GM19043 (cell line): Measurements from ENCODE around the gene POLR2A.
"Not testable (repeated sequence)": the region's sequence is repeated elsewhere in the genome, so short reads cannot be mapped to it uniquely, and the experiment has no call there.

ENCODE experiments used
- ATAC-seq: cut with Tn5 transposase; IDR thresholded peaks from one replicate; pipeline ENCODE4 v1.9.1; 2021; ENCODE audit warnings: low read depth; ENCODE audit not compliant: unreplicated experiment

POLR2A gene

DNA sequence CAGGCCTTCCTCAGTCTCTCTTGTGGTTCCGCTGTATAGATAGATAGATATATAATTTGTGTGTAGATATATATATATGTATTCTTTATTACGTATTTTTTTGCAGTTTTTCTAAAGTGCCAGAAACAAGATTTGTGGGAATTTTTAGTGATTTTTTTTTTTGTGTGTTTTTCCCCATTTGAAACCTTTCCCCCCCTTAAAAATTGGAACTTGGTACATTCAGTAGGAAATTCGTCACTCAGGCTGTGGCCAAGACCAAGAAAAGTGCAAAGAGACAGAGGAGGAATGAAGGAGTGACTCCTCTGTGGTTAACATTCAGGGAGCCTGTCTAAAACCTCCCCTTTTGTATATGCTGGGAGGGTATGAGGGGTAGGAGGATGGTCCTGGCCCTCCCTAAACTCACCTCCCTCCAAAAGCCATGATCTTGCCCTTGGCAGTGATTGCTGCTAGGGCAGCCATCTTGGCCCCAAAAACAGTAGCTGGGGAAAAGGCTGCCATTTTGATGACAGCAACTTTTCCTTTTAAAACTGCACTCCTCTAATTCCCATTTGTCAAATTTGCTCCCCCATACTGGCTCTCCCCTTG lies 24.1 kb upstream of the POLR2A start:
- no peak for ATAC-seq

DNA sequence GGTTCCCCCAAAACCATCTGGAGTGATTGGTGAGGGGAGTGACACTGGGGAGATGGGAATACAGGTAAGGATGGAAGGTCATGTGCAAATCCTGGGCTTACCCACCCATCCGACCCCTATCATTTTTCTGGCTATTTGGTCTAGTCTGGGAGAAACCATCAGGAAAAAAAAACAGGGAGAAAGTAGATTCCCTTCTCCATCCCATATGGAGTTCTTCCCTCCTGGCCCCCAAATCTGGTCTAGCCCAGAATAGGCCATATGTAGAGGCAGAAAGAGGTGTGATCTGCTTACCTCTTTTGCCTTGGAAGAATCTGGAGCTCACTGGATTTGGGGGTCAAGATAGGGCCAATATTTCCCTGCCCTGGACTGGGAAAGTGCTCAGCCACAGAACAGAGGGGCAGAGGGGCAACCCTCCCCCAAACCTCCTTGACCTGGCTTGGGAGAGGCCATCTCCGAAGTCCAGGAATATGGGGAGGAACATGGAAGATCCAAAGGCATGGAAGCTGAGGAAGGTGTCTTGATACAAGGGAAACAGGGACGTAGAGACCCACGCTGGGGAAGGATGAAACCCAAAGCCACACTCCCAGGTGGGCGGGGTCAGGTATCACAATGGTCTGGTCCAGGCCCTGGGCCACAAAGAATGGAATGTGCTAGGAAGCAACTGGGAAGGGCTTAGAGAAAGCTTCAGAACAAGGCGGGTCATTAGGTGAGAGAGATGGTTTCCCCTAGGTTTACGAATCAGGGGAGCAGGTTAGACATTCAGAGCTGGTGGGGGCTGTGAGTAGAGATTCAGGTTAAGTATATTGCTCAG lies 23.1 kb upstream of the POLR2A start:
- no peak for ATAC-seq

DNA sequence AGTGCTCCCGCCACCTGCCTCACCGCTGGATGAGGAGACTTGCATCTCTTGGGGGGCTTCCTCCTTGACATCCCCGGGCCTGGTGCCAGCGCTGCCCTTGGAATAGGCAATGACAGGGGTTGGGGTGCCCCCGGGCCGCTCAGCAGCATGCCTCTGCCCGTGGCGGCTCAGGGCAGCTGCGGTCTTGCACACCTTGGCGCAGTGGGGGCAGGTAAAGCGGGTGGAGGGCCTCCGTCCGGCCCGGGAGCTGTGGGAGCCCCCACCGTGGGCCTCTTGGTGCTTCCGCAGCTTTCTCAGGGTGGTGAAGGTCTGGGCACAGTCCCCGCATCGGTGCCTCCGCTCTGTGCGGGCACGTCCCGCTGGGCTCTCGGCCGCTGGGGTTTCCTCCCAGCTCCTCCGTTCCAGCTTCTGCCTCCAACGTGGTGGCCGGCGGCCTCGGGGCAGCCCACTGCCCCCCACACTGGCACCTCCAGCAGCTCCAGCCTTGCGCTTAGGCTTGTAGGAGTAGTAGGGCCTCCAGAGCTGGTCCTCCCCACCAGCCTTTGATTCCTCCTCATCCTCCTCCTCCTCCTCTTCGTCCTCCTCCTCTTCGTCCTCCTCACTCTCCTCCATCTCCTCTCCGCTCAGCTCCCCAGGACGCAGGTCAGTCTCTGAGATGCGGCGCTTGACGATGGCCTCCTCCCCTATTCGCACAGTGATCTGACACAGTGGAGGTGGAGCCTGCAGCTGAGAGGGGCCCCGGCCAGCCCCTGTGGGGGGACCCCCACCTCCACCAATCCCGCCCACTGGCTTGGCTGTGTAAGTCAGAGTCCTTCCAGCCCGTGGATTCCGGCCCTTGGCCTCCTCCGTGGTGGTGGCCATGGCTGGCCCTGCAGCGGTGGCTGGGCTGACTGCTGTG lies 21.4 kb upstream of the POLR2A start:
- no peak for ATAC-seq

DNA sequence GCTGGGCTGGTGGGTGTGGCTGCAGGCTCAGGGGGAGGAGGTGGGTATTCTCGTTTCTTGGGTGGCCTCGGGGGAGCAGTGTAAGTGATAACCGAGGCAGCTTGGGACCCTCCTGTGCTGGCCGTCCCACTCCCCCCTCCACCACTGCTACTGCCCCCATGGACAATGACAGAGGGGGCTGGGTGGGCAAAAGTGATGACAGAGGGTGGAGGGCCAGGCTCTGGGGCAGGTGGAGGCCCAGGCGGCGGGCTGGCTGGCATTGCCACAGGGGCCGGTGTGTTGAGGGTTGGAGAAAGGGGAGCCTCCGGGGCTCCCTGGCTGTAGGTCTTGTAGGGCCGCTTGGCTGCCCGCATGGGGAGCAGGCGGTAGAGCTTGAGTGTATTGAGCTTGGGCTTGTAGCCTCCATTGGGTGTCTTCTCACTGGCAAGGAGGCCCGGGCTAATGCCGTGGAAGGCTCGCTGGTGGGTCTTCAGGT lies 20.8 kb upstream of the POLR2A start:
- ATAC-seq, result no peak

DNA sequence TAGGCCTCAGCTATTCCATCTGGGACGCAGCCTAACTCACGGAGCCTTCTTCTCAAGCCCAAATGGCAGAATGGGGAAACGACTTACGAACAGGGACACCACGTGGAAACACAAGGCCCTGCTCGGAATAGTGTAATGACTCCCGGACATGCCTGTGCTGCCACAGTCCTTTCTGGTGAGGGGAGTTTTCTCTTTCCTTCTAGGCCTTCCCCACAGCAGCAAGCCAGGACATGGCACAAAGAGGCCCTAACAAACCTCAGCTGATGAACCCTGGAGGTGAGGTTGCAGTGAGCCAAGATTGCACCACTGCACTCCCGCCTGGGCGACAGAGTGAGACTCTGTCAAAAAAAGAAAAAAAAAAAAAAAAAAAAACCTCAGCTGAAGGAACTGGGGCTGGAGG lies 20.1 kb upstream of the POLR2A start:
- no peak for ATAC-seq

DNA sequence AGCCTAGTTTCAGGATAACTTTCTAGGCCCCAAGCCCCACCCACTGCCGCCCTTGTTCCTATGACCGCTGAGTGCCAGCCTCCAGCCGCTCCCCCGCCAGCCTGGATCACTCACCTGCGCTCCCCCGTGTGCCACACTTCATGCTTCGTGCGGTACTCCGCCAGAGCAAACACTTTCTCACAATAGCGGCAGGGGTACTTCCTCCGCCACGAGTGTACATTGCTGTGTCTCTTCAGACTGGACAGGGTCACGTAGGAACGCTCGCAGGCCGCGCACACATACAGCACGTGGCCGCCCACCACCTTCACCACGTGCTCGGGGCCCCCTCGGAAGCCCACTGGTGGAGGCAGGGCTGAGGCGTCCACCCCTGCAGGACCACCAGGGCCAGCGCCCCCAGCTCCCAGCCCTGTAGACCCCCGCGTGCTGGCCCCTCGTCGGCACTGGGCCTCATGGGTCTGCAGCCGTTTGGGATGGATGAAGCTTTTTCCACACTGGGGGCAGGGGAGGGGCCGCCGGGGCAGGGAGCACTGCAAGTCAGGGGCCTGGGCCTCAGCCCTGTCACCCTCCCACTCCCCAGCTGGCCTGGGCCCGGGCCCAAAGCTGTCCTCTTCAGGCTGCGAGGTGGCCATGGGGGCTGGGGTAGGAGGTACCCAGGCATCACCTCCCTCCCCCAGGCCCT lies 18.4 kb upstream of the POLR2A start:
- no peak for ATAC-seq

DNA sequence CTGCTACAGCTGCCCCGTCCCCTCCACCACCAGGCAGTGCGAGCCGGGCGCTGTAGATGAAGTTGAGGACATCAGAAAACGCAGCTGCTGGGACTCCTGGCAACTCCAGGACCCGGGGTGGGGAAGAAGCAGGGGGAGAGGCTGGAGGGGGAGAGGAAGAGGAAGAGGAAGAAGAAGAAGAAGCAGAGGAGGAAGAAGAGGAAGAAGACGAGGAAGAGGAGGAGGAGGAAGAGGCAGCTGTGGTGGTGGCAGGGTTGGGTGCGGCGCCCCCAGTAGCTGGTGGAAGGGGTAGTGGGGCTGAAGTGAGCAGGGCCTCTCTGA lies 17.9 kb upstream of the POLR2A start:
- ATAC-seq, result no peak

DNA sequence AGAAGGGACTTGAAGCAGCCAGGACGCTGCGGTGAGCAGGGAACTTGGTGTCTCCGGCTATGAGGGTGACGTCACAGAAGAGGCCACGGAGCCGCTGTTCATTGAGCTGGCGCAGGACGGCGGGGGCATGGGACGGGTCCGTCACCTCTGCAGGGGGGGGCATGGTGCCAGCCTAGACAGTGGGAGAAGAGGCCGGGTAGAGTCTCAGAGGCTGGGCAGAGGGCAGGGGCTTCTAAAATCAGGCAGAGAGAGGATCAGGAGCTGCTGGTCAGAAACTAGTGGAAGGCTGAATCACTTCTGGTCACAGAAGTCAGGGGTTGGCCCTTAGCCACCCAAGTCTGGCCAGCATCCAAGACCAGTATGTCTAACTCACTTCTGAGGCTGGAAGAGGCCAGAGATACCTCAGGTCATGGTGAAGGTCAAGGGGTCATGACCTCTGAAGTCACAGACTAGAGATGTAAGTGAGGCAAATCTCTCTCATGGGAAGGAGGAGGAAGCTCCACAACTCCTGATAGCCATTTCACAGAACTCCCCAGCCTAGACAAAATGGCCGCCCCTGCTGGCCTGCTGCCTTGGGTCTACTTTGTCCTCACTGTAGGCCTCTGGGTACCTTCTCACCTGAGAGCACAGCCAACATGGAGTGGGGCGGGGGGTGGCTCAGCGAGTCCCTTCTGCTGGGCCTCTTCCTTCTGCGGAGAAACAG lies 17.4 kb upstream of the POLR2A start:
- no peak for ATAC-seq

DNA sequence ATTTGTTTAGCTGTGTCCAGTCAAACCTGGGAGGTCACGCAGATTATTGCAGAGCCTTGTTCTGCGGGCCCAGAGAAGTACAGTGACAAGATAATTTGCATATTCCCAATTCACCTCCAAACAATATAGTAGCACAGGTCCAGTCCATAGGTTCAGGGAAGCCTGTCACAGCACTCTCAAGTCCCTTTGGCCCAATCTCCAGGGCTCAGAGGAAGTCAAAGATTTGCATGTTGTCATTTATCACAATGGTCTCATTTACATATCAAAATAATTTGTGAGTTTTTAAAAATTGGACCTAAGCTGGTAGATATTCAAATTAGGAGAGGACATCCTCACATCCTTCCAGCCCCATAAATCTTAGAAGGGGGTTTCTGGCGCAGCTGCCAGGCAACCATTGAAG lies 16.7 kb upstream of the POLR2A start:
- no peak for ATAC-seq

DNA sequence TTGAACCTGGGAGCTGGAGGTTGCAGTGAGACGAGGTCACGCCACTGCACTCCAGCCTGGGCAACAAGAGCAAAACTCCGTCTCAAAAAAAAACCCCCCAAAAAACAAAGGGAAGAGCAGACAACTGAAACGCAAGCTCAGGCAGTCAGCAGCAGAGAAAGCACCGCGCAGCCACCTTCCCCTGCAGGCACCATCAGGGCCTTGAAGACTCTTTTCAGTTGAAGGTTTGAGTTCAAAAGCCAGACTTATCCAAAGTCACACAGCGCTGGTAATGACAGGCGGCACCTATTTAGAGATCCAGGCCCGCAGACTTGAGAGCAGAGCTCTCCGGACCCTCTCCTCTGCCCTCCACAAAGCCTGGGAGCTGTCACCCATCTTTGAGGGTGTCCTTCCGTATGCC lies 15.9 kb upstream of the POLR2A start:
- ATAC-seq, result no peak

DNA sequence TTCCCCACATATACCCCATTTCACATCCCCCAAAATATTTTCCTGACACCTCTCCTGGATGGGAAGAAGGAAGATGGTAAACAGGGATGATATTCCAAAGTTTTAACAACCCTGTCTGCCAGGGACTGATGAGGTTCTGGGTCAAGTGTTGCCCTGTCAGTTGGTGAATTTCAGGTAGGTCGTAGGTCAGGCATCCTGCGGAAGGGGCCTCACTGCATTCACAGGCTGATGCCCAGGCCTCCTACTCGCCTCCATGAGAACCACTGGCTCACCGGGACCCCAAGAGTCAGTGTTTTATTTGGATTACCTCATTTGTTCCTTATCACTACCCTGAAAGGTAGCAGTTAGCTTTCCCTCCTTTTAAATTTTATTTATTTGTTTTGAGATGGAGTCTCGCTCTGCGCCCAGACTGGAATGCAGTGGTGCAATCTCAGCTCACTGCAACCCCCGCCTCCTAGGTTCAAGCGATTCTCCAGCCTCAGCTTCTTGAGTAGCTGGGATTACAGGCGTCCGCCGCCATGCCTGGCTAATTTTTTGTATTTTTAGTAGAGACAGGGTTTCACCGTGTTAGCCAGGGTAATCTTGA lies 15.3 kb upstream of the POLR2A start:
- no peak for ATAC-seq

DNA sequence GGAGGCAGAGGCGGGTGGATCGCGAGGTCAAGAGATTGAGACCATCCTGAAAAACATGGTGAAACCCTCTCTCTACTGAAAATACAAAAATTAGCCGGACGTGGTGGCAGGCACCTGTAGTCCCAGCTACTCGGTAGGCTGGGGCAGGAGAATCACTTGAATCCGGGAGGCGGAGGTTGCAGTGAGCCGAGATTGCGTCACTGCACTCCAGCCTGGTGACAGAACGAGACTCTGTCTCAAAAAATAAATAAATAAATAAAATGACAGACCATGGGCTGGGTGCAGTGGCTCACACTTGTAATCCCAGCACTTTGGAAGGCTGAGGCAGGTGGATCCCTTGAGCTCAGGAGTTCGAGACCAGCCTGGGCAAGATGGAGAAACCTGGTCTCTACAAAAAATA lies 14.3 kb upstream of the POLR2A start:
- ATAC-seq, result not testable (repeated sequence)

DNA sequence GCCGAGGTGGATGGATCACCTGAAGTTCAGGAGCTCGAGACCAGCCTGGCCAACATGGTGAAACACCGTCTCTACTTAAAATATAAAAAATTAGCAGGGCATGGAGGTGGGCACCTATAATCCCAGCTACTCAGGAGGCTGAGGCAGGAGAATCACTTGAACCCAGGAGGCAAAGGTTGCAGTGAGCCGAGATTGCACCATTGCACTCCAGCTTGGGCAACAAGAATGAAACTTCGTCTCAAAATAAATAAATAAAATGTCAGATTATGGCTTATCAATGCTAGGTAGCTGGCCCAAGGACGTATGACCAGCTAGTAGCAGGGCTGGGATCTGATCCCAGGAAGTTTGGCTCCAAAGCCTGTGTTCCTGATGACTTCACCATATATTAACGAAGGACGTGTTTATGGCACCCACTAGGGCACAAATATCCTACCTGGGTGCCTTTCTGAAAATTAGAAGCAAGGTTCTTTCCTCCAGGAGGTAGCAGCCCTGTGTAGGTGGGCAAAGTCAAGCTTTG lies 13.7 kb upstream of the POLR2A start:
- not testable (repeated sequence) for ATAC-seq

DNA sequence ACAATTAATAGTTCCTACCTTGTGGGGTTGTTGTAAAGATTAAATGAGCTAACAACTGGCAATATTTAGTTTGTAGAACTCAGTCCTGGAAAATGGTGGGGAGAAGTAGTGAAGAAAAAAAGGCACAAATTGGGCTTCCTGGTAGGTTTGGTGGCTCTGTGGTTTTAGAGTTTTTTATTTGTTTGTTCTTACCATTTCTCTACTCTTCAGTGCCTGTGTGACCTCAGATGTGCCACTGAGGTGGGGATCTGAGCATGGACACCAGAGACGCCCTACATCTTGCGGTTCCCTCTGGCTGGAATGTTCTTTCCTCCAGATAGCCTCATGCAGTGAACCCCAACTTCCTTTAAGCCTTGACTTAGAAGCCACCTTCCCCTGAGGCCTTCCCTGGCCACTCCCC lies 12.4 kb upstream of the POLR2A start:
- no peak for ATAC-seq

DNA sequence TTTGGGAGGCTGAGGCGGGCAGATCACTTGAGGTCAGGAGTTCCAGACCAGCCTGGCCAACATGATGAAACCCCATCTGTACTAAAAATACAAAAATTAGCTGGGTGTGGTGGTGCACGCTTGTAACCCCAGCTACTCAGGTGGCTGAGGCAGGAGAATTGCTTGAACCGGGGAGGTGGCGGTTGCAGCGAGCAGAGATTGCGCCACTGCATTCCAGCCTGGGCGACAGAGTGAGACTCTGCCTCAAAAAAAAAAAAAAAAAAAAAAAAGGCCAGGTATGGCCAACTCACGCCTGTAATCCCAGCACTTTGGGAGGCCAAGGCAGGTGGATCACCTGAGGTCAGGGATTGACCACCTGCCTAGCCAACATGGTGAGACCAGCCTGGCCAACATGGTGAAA lies 9.4 kb upstream of the POLR2A start:
- ATAC-seq, result not testable (repeated sequence)

DNA sequence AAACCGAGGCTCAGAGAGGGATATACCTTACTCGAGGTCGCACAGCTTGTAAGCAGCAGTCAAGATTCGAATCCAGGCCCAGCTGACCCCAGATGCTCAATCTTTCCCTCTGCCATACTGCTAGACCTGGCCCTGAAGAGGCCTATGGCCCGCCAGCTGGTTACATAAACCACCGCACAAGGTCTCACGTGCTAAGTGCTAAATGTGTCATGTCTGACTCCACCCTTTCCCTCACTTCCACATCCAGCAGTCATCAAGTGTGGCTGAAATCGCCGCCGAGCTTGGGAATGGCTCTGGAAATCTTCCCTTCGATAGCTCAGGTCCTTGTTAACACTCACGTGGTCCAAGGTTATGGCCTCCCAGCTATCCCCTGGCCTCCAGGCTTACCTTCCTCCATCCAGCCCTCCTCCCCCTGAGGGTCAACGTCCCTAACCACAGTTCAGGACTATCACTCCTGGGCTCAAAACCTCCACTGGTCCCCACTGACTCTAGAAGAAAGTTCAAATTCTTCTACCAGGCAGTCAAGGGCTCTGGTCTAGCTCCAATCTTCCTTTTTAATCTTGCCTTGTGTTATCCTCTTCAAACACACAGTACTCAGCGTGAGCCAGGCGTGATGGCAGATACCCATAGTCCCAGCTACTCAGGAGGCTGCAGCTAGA lies 8.3 kb upstream of the POLR2A start:
- no peak for ATAC-seq

DNA sequence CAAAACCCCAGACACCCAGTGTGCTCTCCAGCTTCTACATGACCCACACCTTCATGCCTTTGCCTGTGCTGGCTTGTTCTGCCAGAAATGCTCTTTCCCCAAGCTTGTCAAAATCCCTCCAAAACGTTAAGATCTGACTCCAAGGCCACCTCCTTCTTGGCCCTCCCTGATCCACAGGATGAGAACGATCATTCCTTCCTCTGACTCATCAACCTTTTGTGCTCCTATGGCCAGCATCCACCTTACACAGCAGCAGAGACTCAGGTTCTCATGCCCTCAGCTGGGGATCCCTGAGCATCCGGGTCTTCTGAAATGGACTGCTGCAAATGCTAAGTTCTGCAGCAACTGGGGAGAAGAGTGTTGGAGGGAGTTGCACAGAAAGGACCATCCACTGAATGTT lies 7.7 kb upstream of the POLR2A start:
- no peak for ATAC-seq

DNA sequence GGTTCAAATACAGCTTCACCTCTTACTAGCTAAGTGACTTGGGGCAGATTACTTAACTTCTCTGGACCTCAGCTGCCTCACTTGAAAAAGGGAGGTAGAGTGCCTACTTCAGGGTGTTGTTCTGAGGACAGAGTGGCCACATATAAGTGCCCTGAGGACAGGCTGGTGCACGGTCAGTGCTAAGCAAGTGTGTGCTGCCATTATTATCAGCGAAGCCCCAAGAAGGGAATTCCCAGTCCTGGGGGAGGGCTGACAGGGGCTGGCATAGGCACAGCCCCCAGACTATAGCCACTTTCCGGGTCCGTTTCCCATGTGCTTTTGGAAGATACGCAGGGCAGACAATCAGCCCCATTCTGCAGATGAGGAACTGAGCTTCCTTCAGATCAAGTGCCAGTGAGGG lies 7.2 kb upstream of the POLR2A start:
- no peak for ATAC-seq
